Testis (tissue), 3 donors: ENCODE measurements around the gene PEX14. TPM values are rescaled to one million over a fixed set of nuclear protein-coding genes. Genes with fewer than 3 reads are reported as not detected.

Experiments
- DNase-seq: peaks from one replicate; pipeline ENCODE4 v3.0.0-alpha.2; 2019
- H3K27ac ChIP-seq, 2 donors: fragments of 200-600 bp; sonication (generic); one replicate each; pipeline ENCODE4 v1.5.1; 2019
- H3K27me3 ChIP-seq: fragments of 200-600 bp; sonication (generic); one replicate; pipeline ENCODE4 v1.5.1; 2019
- H3K36me3 ChIP-seq: fragments of 200-600 bp; sonication (generic); one replicate; pipeline ENCODE4 v1.5.1; 2017; ENCODE audit warnings: low read depth; ENCODE audit errors: missing control alignments
- H3K4me1 ChIP-seq: fragments of 200-600 bp; sonication (generic); one replicate; pipeline ENCODE4 v1.5.1; 2019
- H3K4me3 ChIP-seq, 2 donors: fragments of 200-600 bp; sonication (generic); one replicate each; pipeline ENCODE4 v1.5.1; 2017 to 2019
- H3K9me3 ChIP-seq: fragments of 200-600 bp; sonication (generic); one replicate; pipeline ENCODE4 v1.5.1; 2017
- POLR2A ChIP-seq: fragments of 450-650 bp; IDR thresholded peaks from one replicate; pipeline ENCODE4 v1.6.1; 2017; ENCODE audit warnings: antibody characterized with exemption, mild to moderate bottlenecking, moderate library complexity
- WGBS, 2 donors: methylation state at CpG; one replicate each; pipeline ENCODE4 v1.1.5; 2018; 5-methylcytosine and 5-hydroxymethylcytosine counted together
- intact Hi-C: fragments of 100-400 bp; cut with DNase I; formaldehyde crosslinking; loops from one replicate; pipeline ENCODE4 v1.15.1; 2023; ENCODE audit warnings: low total_unique reads
- polyA plus RNA-seq: library from polyadenylated mRNA; stranded (reverse); fragments of 350-450 nt; fragmentation: Illumina TruSeq; extraction: RNeasy Lipid Tissue Mini Kit (QIAGEN cat#74804); gene quantifications from one replicate; pipeline ENCODE4 v1.2.3, GENCODE V29; 2014; ENCODE audit warnings: low read depth, low replicate concordance; ENCODE audit not compliant: insufficient read depth
- total RNA-seq, 2 donors: library from RNA; depleted of rRNA; stranded (reverse); fragments of >200 nt; gene quantifications; one replicate each; pipeline ENCODE4 v1.2.3, GENCODE V29; 2016
- TF ChIP-seq, protein P1 (sequence below), 3 experiments: fragments of 450-650 bp in 2 of 3; fragments of 200-600 bp in 1 of 3; sonication (generic) in 1 of 3; IDR thresholded peaks; one replicate each; pipeline ENCODE4 v1.5.1; 2016 to 2019; ENCODE audit warnings: antibody characterized with exemption in 3 of 3, mild to moderate bottlenecking in 2 of 3, moderate library complexity in 1 of 3

PEX14 gene
- total and polyA plus RNA-seq, 3 donors from 2014 or later = 28.6 to 39.8 (median 30.3) TPM

DNA sequence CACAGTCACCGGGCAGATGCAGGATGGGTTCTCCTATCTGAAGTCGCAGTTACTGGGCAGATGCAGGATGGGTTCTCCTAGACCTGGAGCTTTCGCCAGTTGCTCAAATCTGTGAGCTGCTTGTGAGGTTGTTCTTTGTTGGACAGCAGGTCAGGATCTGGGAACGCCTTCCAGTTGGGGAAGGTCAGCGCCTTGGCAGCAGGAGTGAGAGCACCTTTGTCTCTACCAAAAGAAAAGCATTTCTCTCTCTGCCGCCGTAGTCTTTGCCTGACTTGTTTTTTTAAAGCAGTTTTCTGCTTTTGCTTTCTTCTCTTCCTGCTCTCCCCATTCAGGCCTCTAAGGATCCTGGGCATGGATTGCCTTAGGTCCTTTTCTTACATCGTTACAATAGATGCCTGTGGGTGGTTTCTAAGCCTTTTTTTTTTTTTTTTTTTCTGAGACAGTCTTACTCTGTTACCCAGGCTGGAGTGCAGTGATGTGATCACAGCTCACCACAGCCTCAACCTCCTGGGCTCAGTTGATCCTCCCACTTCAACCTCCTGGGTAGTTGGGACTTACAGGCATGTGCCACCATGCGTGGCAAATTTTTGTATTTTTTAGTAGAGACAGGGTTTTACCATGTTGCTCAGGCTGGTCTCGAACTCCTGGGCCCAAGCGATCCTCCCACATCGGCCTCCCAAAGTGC lies 15.7 kb downstream of the PEX14 start:
- Histone ChIP-seq H3K36me3 (no peaks in the 10 kb centered on the region), H3K27ac (no peak overlapping the region), H3K4me1 (peaks cover 9% of the 10 kb centered on the region), H3K27me3 (no peaks in the 10 kb centered on the region), H3K4me3 (no peak overlapping the region), H3K9me3 (no peaks in the 10 kb centered on the region)
- TF ChIP-seq, protein P1, sequence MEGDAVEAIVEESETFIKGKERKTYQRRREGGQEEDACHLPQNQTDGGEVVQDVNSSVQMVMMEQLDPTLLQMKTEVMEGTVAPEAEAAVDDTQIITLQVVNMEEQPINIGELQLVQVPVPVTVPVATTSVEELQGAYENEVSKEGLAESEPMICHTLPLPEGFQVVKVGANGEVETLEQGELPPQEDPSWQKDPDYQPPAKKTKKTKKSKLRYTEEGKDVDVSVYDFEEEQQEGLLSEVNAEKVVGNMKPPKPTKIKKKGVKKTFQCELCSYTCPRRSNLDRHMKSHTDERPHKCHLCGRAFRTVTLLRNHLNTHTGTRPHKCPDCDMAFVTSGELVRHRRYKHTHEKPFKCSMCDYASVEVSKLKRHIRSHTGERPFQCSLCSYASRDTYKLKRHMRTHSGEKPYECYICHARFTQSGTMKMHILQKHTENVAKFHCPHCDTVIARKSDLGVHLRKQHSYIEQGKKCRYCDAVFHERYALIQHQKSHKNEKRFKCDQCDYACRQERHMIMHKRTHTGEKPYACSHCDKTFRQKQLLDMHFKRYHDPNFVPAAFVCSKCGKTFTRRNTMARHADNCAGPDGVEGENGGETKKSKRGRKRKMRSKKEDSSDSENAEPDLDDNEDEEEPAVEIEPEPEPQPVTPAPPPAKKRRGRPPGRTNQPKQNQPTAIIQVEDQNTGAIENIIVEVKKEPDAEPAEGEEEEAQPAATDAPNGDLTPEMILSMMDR (IDR thresholded peaks at IDR 0.05) = no peak
- TF ChIP-seq POLR2A = no peak
- WGBS, 2 donors = 65 to 70% methylated on average over 12 of the region's 12 CpGs
- intact Hi-C loops = no loop called here
- no peak for DNase-seq

DNA sequence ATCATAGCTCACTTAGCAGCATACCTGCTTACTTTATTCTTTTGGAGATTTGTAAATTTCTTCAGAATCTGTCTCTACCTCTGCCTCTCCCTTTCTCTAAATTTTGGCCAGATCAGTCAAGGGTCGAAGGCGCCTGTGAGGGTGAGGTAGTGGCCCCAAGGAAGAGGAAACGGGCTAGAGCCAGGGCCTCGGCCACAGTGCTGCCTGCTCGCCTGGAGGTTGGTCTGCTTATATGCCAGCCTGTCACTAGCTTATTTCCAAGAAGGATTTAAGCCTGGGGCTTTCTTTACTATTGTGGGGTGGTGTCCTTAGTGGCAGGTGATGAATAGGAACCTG lies 19.6 kb downstream of the PEX14 start:
- Histone ChIP-seq H3K4me1 (peaks cover 9% of the 10 kb centered on the region), H3K27me3 (no peaks in the 10 kb centered on the region), H3K27ac (no peak overlapping the region), H3K4me3 (no peak overlapping the region), H3K36me3 (no peaks in the 10 kb centered on the region), H3K9me3 (no peaks in the 10 kb centered on the region)
- TF ChIP-seq, protein P1 (IDR thresholded peaks at IDR 0.05) = no peak
- TF ChIP-seq POLR2A = no peak
- DNase-seq = no peak
- intact Hi-C loops = no loop called here
- 85 to 87% methylated on average over 5 of the region's 5 CpGs for WGBS, 2 donors

- Histone ChIP-seq H3K4me3 (no peak overlapping the region), H3K27me3 (no peaks in the 10 kb centered on the region), H3K9me3 (no peaks in the 10 kb centered on the region), H3K36me3 (no peaks in the 10 kb centered on the region), H3K27ac (no peak overlapping the region), H3K4me1 (peaks cover 9% of the 10 kb centered on the region)
- intact Hi-C loops = no loop called here
- DNase-seq = peak; percentile 82
- 15 to 27% methylated on average over 15 of the region's 15 CpGs for whole genome bisulfite sequencing, 2 donors
- no peak for TF ChIP-seq POLR2A
- TF ChIP-seq, protein P1 (IDR thresholded peaks at IDR 0.05) = peak; percentile 81 to 96 (median 88)
These were observed 20.2 kb downstream of the PEX14 start for GRCh38 chr1:10494754-10495474.

DNA sequence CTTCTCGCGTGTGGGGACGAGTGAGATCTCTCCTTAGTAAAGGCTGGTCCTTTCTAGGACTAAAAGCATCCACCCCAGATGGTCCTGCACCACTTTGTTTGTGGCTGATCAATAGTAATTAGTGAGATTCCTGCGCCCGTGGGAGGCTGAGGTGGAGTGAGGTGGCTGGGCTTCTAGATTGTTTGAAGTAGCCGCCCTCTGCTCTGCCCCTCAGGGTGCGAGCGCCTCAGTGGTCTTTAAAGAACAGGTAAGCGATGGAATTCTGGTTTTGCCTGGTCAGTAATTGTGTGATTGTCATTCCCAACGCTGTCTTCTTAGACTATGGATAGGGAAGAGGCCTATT lies 20.7 kb downstream of the PEX14 start:
- intact Hi-C loops = no loop called here
- Histone ChIP-seq H3K36me3 (no peaks in the 10 kb centered on the region), H3K4me3 (no peak overlapping the region), H3K9me3 (no peaks in the 10 kb centered on the region), H3K27ac (no peak overlapping the region), H3K27me3 (no peaks in the 10 kb centered on the region), H3K4me1 (peaks cover 9% of the 10 kb centered on the region)
- TF ChIP-seq, protein P1 (IDR thresholded peaks at IDR 0.05) = no peak
- no peak for TF ChIP-seq POLR2A
- 76 to 84% methylated on average over 10 of the region's 10 CpGs for WGBS, 2 donors
- no peak for DNase-seq

GRCh38 chr1:10495952-10496351 lies 21.2 kb downstream of the PEX14 start:
- Histone ChIP-seq H3K36me3 (no peaks in the 10 kb centered on the region), H3K4me1 (peaks cover 9% of the 10 kb centered on the region), H3K9me3 (no peaks in the 10 kb centered on the region), H3K4me3 (no peak overlapping the region), H3K27ac (no peak overlapping the region), H3K27me3 (no peaks in the 10 kb centered on the region)
- 80 to 86% methylated on average over 10 to 14 of the region's 14 CpGs for WGBS, 2 donors
- no peak for DNase-seq
- intact Hi-C loops = no loop called here
- TF ChIP-seq, protein P1 (IDR thresholded peaks at IDR 0.05) = no peak
- TF ChIP-seq POLR2A = no peak
